IPS-11a (cell line): Measurements from ENCODE around the gene SDHAF2.
"Not testable (repeated sequence)": the region's sequence is repeated elsewhere in the genome, so short reads cannot be mapped to it uniquely, and the experiment has no call there.

Experiments used
- H3K4me3 ChIP-seq: one replicate; pipeline ENCODE4 v1.5.1; 2013; ENCODE audit warnings: low read depth, low read length, control low read depth

The SDHAF2 gene

DNA sequence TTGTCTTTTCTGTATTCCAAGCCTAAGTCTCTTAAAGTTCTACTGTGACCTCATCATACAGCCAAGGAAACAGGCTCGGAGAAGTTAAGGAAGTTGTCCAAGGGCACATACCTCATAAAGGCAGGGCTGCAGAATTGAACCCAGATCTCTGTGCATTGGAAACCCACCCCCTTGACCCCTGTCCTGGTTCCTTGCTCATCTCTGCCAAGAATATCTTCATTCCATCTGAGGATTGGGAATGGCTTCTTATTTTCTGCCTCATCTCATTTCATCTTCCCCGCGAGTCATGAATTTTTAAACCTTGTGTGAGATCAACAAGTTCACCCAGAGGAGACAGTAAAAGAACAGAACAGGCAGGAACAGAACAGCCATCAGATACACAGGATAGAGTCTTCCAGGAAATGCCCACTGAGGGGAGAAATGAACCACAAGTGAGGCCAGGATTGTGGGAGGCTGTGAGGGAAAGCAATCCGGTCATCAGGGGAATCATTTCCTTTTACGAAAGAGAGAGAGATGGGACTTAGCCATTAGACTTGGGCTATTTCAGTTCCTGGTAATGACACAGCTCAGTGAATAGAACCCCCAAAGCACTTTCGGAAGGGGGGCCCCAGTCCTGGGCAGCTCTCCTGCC is 44.2 kb downstream of the SDHAF2 start:
- H3K4me3 ChIP-seq, result no peak overlapping the region

DNA sequence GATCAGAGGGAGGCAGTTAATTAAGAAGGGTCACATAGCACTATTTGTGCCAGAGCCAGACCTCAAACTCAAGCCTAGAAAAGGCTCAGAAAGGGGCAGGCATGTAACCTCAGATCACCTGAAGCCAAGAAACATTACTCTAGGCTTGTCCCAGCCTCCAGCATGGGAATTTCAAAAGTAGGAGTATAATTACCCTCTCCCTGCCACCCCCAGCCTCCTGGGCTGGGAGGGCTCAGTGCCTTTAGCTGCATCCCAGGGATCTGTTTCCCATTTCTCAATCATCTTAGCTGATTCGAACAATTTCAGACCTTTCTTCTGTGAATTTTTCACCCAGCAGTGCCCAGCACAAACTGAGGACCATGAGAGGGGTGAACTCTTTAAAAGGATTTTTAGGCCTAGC is 45.5 kb downstream of the SDHAF2 start:
- no peak overlapping the region for H3K4me3 ChIP-seq

GRCh38 chr11:61476371-61476770 is 46.4 kb downstream of the SDHAF2 start:
- no peak overlapping the region for H3K4me3 ChIP-seq

DNA sequence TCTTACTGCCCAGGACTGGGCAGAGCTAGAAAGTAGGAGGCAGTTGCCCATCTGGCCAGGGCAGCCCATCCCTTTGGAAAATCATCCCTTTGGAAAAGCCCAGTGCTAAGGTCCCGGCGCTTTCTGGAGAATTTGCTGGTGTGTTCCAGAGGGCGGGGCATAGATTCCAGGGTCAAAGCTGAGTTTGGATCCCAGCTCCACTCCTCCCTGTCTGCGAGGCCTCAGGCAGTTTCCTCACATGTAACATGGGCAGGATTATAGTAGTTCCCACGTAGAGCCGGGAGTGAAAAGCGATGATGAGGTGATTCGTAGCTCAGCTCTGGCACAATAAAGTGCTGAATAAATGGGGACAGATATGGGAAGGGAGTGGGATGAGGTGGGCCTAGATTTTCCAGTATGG is 47.2 kb downstream of the SDHAF2 start:
- no peak overlapping the region for H3K4me3 ChIP-seq

DNA sequence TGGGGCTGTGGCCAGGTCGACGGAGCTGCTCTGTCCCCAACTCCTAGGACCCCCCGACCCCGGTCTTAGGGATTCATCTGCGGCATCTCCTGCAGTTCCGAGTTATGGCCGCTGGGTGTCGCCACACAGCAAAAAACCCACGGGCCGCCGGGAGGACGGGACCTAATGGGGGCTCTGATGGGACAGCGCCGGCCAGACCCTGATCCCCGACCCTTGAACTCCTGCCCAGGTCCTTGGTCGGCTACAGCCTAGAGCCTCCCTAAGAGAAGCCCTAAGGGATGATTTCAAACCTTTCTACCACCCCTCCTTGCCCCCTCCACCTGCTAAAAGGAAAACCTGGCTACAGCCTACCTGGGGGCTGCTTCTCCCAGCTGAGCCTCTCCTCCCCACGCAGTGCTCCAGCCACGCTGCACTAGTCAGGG is 47.8 kb downstream of the SDHAF2 start:
- H3K4me3 ChIP-seq, result no peak overlapping the region

DNA sequence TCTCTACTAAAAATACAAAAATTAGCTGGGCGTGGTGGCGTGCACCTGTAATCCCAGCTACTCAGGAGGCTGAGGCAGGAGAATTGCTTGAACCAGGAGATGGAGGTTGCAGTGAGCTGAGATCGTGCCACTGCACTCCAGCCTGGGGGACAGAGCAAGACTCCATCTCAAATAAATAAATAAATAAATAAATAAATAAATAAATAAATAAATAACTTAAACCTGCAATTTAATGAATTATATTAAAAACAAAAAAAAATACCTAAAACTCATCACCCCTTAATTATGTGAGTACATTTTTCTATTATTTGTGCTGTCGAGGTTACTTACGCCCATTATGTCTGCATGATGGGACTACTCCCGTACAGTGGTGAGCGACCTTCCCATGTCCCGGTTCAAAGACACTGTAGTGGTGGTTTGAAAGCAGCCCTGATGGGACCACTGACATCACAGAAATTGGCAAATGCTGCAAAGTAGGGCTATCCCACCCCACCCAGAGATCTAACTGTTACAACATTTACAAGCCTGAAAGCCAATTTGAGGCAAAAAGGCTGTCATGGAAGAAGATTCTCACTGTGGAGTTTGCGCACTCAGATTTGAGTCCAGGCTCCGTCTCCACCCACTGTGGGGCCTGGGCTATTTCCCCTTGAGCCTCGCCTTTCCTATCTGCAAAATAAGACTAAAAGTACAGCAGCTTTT is 49.6 kb downstream of the SDHAF2 start:
- not testable (repeated sequence) for H3K4me3 ChIP-seq

GRCh38 chr11:61480261-61480993 is 50.5 kb downstream of the SDHAF2 start:
- no peak overlapping the region for H3K4me3 ChIP-seq

DNA sequence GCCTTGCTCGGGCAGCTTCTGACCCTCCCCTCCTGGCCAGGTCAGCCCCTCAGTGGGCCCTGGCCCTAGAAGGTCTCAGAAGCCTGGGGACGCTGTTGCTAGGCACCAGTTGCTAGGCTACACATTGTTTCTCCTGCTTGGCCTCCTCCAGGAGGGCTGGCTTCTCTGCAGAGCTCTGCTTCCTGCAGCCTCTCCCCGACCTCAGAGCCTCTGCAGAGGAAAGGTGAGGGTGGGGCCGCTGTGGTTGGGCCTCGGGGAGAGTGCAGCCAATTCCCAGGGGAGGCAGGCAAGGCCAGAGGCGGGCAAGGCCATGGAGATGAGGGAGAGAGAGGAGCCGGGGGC is 51.0 kb downstream of the SDHAF2 start:
- H3K4me3 ChIP-seq, result no peak overlapping the region

DNA sequence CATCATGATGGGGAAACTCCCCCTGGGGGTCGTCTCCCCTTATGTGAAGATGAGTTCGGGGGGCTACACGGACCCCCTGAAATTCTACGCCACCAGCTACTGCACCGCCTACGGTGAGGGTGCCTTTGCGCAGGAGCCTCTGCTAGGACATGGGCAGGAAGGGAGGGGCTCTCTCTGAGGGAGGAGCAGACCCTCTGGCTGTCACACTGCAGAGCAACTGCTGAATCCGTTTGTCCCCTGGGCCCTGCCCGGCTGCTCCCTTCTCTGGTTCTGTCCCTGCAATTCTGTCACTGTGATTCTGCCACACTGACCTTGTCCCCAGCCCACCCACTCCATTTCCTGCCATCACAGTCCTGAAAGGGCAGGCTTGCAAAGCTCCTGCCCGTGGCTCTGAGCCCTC is 51.9 kb downstream of the SDHAF2 start:
- no peak overlapping the region for H3K4me3 ChIP-seq

DNA sequence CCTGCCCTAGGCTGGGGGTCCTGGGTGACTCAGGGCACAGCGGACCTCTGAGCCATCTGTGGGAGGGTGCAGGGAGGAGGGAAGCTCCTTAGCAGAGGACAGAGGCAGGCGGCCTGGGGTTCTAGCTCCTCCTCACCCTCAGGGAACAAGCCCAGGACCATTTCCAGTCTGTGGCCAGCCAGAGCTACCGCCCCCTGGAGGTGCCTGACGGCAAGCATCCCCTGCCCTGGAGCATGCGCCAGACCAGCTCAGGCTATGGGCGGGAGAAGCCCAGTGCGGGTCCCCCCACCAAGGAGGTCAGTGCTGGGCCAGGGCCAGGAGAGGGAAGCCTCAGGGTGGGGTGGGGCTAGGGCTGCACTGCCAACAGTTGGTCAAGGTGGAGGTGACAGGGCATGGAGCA is 52.6 kb downstream of the SDHAF2 start:
- no peak overlapping the region for H3K4me3 ChIP-seq

DNA sequence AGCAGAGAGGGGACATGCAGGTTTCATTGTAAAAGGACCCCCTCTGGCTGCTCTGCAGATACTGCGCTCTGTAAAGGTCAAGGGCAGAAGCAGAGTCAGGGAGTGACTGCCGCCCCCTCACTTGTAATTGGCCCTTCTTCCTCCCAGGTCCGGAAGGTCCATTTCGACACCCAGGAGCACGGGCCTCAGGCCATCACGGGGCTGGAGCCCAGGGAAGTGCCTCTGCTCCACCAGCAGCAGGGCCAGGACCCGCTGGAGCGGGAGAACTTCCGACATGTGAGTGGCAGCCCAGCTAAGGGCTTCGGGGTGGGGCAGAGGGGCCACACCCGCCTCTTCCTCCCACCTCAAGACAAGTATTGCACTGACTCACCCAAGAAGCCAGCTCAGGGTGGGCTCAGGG is 54.6 kb downstream of the SDHAF2 start:
- no peak overlapping the region for H3K4me3 ChIP-seq

GRCh38 chr11:61485080-61485479 is 55.2 kb downstream of the SDHAF2 start:
- H3K4me3 ChIP-seq, result no peak overlapping the region

- H3K4me3 ChIP-seq, result no peak overlapping the region
Measured at GRCh38 chr11:61486011-61486620, 56.2 kb downstream of the SDHAF2 start.

- H3K4me3 ChIP-seq, result no peak overlapping the region
Measured at GRCh38 chr11:61486779-61487178, 56.9 kb downstream of the SDHAF2 start.

- no peak overlapping the region for H3K4me3 ChIP-seq
Measured at GRCh38 chr11:61487342-61488025, 57.6 kb downstream of the SDHAF2 start.

DNA sequence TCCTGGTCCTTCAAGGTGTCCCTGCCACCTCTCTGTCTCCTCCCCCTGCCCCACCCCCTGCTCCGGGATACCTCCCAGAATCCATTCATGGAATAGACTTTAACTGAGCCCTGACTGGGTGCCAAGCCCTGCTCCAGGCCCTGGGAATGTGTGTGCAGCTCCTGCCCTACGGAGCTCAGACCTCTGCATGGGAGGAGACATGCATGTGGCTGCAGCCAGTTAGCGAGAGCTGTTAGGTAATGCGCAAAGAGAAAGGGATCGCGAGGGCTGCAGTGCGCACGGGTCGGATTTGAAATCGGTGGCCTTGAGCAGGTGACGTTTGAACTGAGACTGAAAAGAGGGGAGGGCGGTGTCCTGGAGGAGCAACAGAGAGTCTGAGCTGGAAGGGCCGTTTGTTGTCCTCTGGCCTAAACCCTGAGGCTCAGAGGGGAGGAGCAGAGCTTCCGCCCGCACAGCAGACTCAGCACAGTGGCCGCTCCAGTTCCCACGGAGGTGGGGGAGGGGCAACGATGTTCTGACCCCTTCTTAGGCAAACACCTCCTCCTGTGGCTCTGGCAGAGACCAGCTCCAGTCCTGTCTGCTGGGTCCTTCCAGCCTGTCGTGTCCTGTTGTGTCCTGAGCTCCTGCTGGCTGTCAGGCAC is 58.8 kb downstream of the SDHAF2 start:
- no peak overlapping the region for H3K4me3 ChIP-seq

GRCh38 chr11:61489833-61490721 is 60.2 kb downstream of the SDHAF2 start:
- no peak overlapping the region for H3K4me3 ChIP-seq

- no peak overlapping the region for H3K4me3 ChIP-seq
Measured at GRCh38 chr11:61491736-61492395, 61.9 kb downstream of the SDHAF2 start.

GRCh38 chr11:61494381-61494961 is 64.5 kb downstream of the SDHAF2 start:
- H3K4me3 ChIP-seq, result no peak overlapping the region
